ENCODE results near the gene SORCS3.

GRCh38 chr10:104638861-104639589, 2.1 kb upstream of the SORCS3 start:
- TF ChIP-seq CTCF (IDR thresholded peaks at IDR 0.05) (peak in 2 of 4 donors; percentile 25 to 39), POLR2A (IDR thresholded peaks at IDR 0.05) (no peak)

Data from right lobe of liver (tissue), 4 donors.